ENCODE data around the gene PRPF19.

DNA sequence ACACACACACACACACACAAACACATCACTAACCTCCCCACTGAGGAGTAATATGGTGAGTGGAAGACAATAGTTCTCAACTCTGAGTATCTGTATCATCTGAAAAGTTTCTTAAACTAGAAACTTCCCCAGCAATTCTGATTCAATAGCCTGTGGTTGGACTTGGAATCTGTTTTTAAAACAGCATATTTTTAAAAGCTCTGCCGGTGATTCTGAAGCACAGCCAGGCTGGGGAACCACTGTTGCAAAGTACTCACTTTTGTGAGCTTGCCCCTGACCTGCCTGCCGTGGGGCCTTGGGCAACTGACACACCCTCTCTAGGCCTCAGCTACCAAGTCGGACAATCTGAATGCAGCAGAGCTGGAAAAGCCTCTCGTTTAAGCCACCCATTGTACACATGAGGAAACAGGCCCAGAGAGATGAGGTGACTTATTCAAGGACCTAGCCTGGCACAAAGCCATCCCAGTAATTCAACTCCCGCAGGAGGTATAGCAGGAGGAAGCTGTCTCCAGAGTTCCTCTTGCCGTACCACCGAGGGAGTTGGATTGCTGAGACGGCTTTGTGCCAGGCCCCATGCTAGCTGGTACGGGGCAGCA lies 36.7 kb upstream of the PRPF19 start:
- TF ChIP-seq CTCF (IDR thresholded peaks at IDR 0.05) (no peak), POLR2A (IDR thresholded peaks at IDR 0.05) (no peak)
